ENCODE measurements around the gene USP35. TPM values are rescaled to one million over a fixed set of nuclear protein-coding genes. Genes with fewer than 3 reads are reported as not detected.

The USP35 gene
- total RNA-seq, 2 donors from 2014 or later: 7.2 to 7.9 TPM

- Mint-ChIP-seq H3K27ac (no peak overlapping the region), H3K4me3 (no peak overlapping the region), H3K4me1 (ENCODE audit: low read depth in 2 of 2) (peaks cover 11 to 19% of the 10 kb centered on the region in 2 donors), H3K36me3 (no peaks in the 10 kb centered on the region), H3K27me3 (no peaks in the 10 kb centered on the region), H3K9me3 (no peaks in the 10 kb centered on the region)
- DNase-seq (ENCODE audit: low spot score) (peak; percentile 42), ATAC-seq (no peak)
Measured at GRCh38 chr11:78195917-78196560, 7.3 kb downstream of the USP35 start.

GRCh38 chr11:78196661-78197091 lies 8.0 kb downstream of the USP35 start:
- Mint-ChIP-seq H3K27me3 (no peaks in the 10 kb centered on the region), H3K36me3 (no peaks in the 10 kb centered on the region), H3K4me3 (no peak overlapping the region), H3K4me1 (ENCODE audit: low read depth in 2 of 2) (peaks cover 15 to 18% of the 10 kb centered on the region in 2 donors), H3K27ac (no peak overlapping the region), H3K9me3 (no peaks in the 10 kb centered on the region)
- ATAC-seq (no peak), DNase-seq (ENCODE audit: low spot score) (peak; percentile 40)

DNA sequence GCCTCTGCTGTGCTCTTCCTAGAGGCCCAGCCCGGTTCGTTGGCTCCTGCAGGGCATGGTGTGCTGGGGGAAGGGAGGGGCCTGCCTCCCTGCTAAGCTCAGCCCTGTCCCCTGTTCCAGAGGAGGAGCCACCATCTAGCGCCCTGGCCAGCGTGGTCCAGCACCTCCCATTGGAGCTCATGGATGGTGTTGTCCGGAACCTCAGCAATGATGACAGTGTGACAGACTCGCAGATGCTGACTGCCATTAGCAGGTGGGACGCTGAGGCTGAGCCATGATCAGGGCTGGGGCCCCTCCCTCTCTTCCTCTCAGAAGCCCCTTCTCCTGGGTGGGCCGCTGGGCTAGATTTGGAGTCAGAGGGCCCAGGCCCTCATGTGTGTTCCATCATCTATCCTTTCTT lies 9.1 kb downstream of the USP35 start:
- no peak overlapping the region for H3K27ac Mint-ChIP-seq
- H3K9me3 Mint-ChIP-seq: no peaks in the 10 kb centered on the region
- H3K36me3 Mint-ChIP-seq: no peaks in the 10 kb centered on the region
- H3K4me1 Mint-ChIP-seq (ENCODE audit: low read depth in 2 of 2): peaks cover 25 to 27% of the 10 kb centered on the region in 2 donors
- no peak overlapping the region for H3K4me3 Mint-ChIP-seq
- H3K27me3 Mint-ChIP-seq: no peaks in the 10 kb centered on the region
- DNase-seq (ENCODE audit: low spot score) (peak; percentile 52), ATAC-seq (no peak)

DNA sequence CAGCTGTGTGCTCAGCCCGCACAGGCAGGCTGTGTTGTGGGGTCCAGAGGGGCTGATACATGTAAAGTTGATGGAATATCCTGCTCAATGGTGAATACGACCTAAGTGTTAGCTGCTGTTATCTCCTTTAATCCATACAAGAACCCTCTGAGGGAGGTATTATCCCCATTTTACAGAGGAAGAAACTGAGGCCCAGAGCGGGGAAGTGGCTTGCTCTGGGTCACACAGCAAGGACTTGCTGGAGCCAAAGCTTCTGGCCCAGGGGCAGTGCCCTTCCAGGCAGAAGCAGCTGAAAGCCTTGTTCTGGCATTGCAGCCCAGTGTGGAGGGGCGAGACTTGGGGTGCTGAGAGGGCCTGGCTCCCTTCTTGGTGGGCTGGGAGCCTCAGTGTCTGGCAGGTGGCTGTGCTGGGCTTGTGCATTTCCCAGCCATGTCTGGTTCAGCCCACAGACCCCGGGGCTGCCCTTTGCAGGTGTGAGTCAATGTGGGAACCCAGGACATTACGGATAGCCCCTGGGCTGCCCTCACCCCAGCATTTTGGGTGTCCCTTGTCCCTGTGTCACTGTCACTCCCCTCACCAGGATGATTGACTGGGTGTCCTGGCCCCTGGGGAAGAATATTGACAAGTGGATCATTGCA lies 10.4 kb downstream of the USP35 start:
- no peak for ATAC-seq
- Mint-ChIP-seq H3K4me1 (ENCODE audit: low read depth in 2 of 2) (peaks cover 31 to 32% of the 10 kb centered on the region in 2 donors), H3K36me3 (no peaks in the 10 kb centered on the region), H3K4me3 (no peak overlapping the region), H3K27me3 (no peaks in the 10 kb centered on the region), H3K9me3 (no peaks in the 10 kb centered on the region), H3K27ac (no peak overlapping the region)
- DNase-seq (ENCODE audit: low spot score): peak; percentile 44

- Mint-ChIP-seq H3K36me3 (no peaks in the 10 kb centered on the region), H3K4me1 (ENCODE audit: low read depth in 2 of 2) (peaks cover 26 to 31% of the 10 kb centered on the region in 2 donors), H3K4me3 (no peak overlapping the region), H3K27me3 (no peaks in the 10 kb centered on the region), H3K27ac (no peak overlapping the region), H3K9me3 (no peaks in the 10 kb centered on the region)
- ATAC-seq: no peak
- DNase-seq (ENCODE audit: low spot score): no peak
Measured at GRCh38 chr11:78199653-78200015, 10.9 kb downstream of the USP35 start.

DNA sequence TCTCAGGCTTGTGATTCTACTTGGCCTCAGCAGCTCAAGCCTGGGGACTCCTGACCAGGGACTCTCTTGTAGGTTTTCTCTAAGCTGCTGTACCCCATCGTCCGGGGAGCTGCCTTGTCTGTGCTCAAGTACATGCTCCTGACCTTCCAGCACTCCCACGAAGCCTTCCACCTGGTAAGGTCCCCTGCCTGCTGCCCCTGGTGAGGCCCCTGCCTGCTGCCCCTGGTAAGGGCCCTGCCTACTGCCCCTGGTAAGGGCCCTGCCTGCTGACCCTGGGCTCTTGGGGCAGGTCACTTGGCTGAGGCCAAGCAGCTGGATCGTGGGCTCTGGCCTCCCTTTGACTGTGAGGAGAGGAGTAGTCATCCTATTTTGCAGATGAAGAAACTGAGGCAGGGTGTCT lies 11.3 kb downstream of the USP35 start:
- Mint-ChIP-seq H3K4me1 (ENCODE audit: low read depth in 2 of 2) (peaks cover 23 to 32% of the 10 kb centered on the region in 2 donors), H3K36me3 (no peaks in the 10 kb centered on the region), H3K9me3 (no peaks in the 10 kb centered on the region), H3K27me3 (no peaks in the 10 kb centered on the region), H3K4me3 (no peak overlapping the region), H3K27ac (no peak overlapping the region)
- DNase-seq (ENCODE audit: low spot score) (peak; percentile 58), ATAC-seq (no peak)

DNA sequence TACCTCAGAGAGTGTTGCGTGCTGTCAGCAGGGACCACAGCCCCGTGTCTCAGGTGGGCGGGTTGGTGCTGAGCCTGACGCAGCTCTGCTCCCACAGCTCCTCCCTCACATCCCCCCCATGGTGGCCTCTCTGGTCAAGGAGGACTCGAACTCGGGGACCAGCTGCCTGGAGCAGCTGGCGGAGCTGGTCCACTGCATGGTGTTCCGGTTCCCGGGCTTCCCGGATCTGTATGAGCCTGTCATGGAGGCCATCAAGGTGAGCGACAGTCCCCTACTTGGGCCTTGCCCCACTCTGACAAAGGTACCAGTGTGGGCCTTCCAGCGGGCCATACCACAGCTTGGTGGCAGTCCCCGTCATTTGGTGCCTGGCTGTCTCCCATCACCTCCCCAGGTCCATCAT lies 11.8 kb downstream of the USP35 start:
- Mint-ChIP-seq H3K4me3 (no peak overlapping the region), H3K27ac (no peak overlapping the region), H3K27me3 (no peaks in the 10 kb centered on the region), H3K9me3 (no peaks in the 10 kb centered on the region), H3K4me1 (ENCODE audit: low read depth in 2 of 2) (peaks cover 23 to 32% of the 10 kb centered on the region in 2 donors), H3K36me3 (no peaks in the 10 kb centered on the region)
- ATAC-seq: no peak
- DNase-seq (ENCODE audit: low spot score): peak; percentile 34

GRCh38 chr11:78201096-78201818 lies 12.5 kb downstream of the USP35 start:
- ATAC-seq (no peak), DNase-seq (ENCODE audit: low spot score) (peak; percentile 37)
- Mint-ChIP-seq H3K4me3 (no peak overlapping the region), H3K27ac (peak overlapping the region; percentile 59 to 69), H3K27me3 (no peaks in the 10 kb centered on the region), H3K4me1 (ENCODE audit: low read depth in 2 of 2) (peaks cover 23 to 29% of the 10 kb centered on the region in 2 donors), H3K9me3 (no peaks in the 10 kb centered on the region), H3K36me3 (no peaks in the 10 kb centered on the region)

DNA sequence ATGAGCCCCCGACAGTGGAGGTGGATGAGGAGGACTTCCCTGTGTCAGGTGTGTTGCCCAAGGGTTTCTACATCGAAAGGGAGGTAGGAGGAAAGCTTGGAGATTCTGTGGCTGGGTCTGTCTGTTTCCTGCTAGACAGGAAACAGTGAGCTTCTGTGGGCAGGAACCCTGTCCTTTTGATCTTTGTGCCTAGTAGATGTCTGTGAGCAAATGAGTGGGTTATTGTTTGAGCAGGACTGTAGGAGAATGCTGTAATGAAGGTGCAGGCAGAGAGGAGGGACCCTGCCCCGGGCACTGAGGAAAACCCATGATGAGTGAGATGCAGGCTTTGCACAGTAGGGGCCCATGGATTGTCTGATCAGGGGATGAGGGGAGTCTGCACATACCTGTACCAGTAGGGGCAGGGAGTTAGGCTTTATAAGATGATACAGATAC lies 14.0 kb downstream of the USP35 start:
- H3K4me3 Mint-ChIP-seq: peak overlapping the region; percentile 61
- H3K36me3 Mint-ChIP-seq: no peaks in the 10 kb centered on the region
- DNase-seq (ENCODE audit: low spot score) (peak; percentile 49), ATAC-seq (peak; percentile 55 to 69)
- H3K9me3 Mint-ChIP-seq: no peaks in the 10 kb centered on the region
- peaks cover 23 to 24% of the 10 kb centered on the region in 2 donors for H3K4me1 Mint-ChIP-seq (ENCODE audit: low read depth in 2 of 2)
- H3K27me3 Mint-ChIP-seq: no peaks in the 10 kb centered on the region
- H3K27ac Mint-ChIP-seq: peak overlapping the region; percentile 34 to 69

- no peaks in the 10 kb centered on the region for H3K9me3 Mint-ChIP-seq
- DNase-seq (ENCODE audit: low spot score): peak; percentile 22
- H3K4me3 Mint-ChIP-seq: peak overlapping the region; percentile 61
- no peak for ATAC-seq
- H3K4me1 Mint-ChIP-seq (ENCODE audit: low read depth in 2 of 2): peaks cover 23 to 24% of the 10 kb centered on the region in 2 donors
- H3K27me3 Mint-ChIP-seq: no peaks in the 10 kb centered on the region
- peak overlapping the region; percentile 34 to 69 for H3K27ac Mint-ChIP-seq
- no peaks in the 10 kb centered on the region for H3K36me3 Mint-ChIP-seq
Measured at GRCh38 chr11:78203184-78203583, 14.5 kb downstream of the USP35 start.

DNA sequence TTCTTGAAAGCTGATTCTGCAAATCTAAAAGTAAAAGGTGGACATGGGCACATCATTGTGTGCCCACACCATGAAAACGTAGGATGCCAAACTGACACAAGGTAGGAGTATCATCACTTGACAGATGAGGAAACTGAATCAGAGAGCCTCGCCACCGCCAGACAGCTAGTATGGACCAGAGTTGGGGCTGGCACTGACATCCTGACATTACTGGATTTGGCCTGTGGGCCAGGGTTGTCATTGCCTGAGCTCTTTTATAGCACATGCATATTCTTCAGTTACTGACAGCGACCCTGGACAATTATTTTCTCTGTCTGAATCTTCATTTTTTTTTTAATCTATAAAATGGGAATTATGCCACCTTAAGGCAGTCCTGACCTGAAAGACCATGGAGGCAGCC lies 16.5 kb downstream of the USP35 start:
- Mint-ChIP-seq H3K27ac (no peak overlapping the region), H3K27me3 (no peaks in the 10 kb centered on the region), H3K36me3 (no peaks in the 10 kb centered on the region), H3K4me1 (ENCODE audit: low read depth in 2 of 2) (peaks cover 23% of the 10 kb centered on the region in 2 donors), H3K4me3 (no peak overlapping the region), H3K9me3 (no peaks in the 10 kb centered on the region)
- DNase-seq (ENCODE audit: low spot score) (peak; percentile 34), ATAC-seq (no peak)

DNA sequence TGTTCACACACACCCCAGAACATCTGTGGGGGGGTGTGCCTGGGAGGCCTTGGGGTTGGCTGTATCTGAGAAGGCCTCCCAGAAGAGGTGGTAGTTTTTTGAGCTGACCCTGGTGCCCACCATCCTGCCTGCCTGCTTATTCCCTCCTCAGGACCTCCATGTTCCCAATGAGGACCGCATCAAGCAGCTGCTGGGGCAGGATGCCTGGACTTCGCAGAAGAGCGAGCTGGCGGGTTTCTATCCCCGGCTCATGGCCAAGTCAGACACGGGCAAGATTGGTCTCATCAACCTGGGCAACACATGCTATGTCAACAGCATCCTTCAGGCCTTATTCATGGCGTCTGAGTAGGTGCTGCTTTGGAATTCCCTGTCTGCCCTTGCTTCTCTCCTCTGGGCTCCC lies 17.0 kb downstream of the USP35 start:
- H3K4me3 Mint-ChIP-seq: no peak overlapping the region
- peak; percentile 37 for DNase-seq (ENCODE audit: low spot score)
- ATAC-seq: no peak
- no peaks in the 10 kb centered on the region for H3K27me3 Mint-ChIP-seq
- H3K4me1 Mint-ChIP-seq (ENCODE audit: low read depth in 2 of 2): peaks cover 23% of the 10 kb centered on the region in 2 donors
- H3K27ac Mint-ChIP-seq: no peak overlapping the region
- H3K9me3 Mint-ChIP-seq: no peaks in the 10 kb centered on the region
- H3K36me3 Mint-ChIP-seq: no peaks in the 10 kb centered on the region

DNA sequence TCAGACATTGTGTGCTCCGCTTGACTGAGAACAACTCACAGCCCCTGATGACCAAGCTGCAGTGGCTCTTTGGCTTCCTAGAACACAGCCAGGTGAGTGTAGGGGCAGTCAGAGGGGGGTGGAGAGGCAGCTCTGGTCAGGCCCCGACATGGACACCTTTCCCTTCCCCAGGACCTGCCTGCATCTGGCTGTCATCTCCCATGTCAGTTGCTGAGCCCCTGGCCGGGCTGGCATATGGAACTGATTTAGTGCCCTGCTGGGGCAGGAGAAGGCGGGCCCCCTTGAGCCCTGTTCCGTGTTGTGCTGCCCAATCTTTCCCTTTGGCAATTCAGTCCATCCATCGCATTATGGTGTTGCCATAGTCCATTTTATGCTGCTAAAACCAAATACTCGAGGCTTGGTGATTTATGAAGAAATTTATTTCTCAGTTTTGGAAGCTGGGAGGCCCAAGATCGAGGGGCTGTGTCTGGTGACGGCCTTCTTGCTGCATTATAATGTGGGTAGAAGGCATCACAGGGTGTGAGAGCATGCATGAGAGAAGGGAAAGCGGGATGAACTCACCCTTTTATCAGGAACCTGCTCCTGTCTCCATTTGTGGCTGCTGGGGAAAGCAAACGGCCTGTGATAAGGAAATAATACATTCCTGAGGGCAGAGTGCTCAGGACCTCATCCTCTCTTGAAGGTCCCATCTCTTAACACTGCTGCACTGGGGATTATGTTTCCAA lies 19.0 kb downstream of the USP35 start:
- H3K9me3 Mint-ChIP-seq: no peaks in the 10 kb centered on the region
- no peak for ATAC-seq
- no peak overlapping the region for H3K27ac Mint-ChIP-seq
- H3K36me3 Mint-ChIP-seq: no peaks in the 10 kb centered on the region
- peaks cover 16 to 18% of the 10 kb centered on the region in 2 donors for H3K4me1 Mint-ChIP-seq (ENCODE audit: low read depth in 2 of 2)
- no peak overlapping the region for H3K4me3 Mint-ChIP-seq
- DNase-seq (ENCODE audit: low spot score): peak; percentile 23
- no peaks in the 10 kb centered on the region for H3K27me3 Mint-ChIP-seq

All from natural killer cell treated with Interleukin-12 subunit alpha and Interleukin-12 subunit beta and Interleukin-15 and Interleukin-18, amount 100 ng/mL, for 72 hours (primary cell).